Heart left ventricle (tissue), 16 donors: ENCODE results near the gene ENGASE. TPM values are rescaled to one million over a fixed set of nuclear protein-coding genes. Genes with fewer than 3 reads are reported as not detected.
A peak's percentile ranks its signal among the peaks of the same experiment; 100 is the strongest.

Experiments used
- ATAC-seq, 4 donors: fragments of 200-7000 bp; cut with Tn5 transposase; one replicate each; pipeline ENCODE4 v1.9.1; 2020 to 2022; ENCODE audit warnings: moderate library complexity in 4 of 4, mild to moderate bottlenecking in 3 of 4, moderate number of reproducible peaks in 1 of 4
- DNase-seq, 5 donors: peaks; one replicate each; pipeline ENCODE4 v3.0.0-alpha.2; 2020
- H3K27ac ChIP-seq, 12 donors: fragments of 200-600 bp; sonication (generic) in 4 of 12; one replicate each; pipeline versions ENCODE4 v1.5.0 to v1.8.0; 2016 to 2022; ENCODE audit warnings: mild to moderate bottlenecking in 2 of 12
- H3K27me3 ChIP-seq, 9 donors: fragments of 200-600 bp; sonication (generic) in 2 of 9; one replicate each; pipeline versions ENCODE4 v1.5.1 to v1.8.0; 2016 to 2022; ENCODE audit warnings: mild to moderate bottlenecking in 3 of 9
- H3K36me3 ChIP-seq, 9 donors: fragments of 200-600 bp; sonication (generic) in 2 of 9; one replicate each; pipeline versions ENCODE4 v1.5.0 to v1.8.0; 2018 to 2022; ENCODE audit warnings: mild to moderate bottlenecking in 2 of 9
- H3K4me1 ChIP-seq, 12 donors: fragments of 200-600 bp; sonication (generic) in 4 of 12; one replicate each; pipeline versions ENCODE4 v1.5.0 to v1.8.0; 2016 to 2022; ENCODE audit warnings: mild to moderate bottlenecking in 3 of 12
- H3K4me3 ChIP-seq, 12 donors: fragments of 200-600 bp; sonication (generic) in 4 of 12; one replicate each; pipeline versions ENCODE4 v1.5.0 to v1.8.0; 2017 to 2022; ENCODE audit warnings: mild to moderate bottlenecking in 9 of 12, moderate library complexity in 4 of 12
- H3K9me3 ChIP-seq, 12 donors: fragments of 200-600 bp; sonication (generic) in 4 of 12; one replicate each; pipeline versions ENCODE4 v1.5.0 to v1.8.0; 2016 to 2022; ENCODE audit warnings: mild to moderate bottlenecking in 1 of 12
- POLR2A ChIP-seq, 2 donors: fragments of 450-650 bp; IDR thresholded peaks; one replicate each; pipeline ENCODE4 v1.6.1; 2017; ENCODE audit warnings: antibody characterized with exemption in 2 of 2, mild to moderate bottlenecking in 2 of 2, moderate library complexity in 2 of 2
- WGBS, 4 donors: extraction: QIAGEN DNeasy Blood & Tissue Kit in 2 of 4; methylation state at CpG; one replicate each; pipeline versions ENCODE4 v1.1.5 to v1.1.7; 2013 to 2018; 5-methylcytosine and 5-hydroxymethylcytosine counted together
- intact Hi-C, 10 donors: fragments of 100-400 bp; cut with DNase I; formaldehyde crosslinking; loops; one replicate each; pipeline versions ENCODE4 v1.11.1 to v1.14.2; 2022
- polyA plus RNA-seq, 2 donors: library from polyadenylated mRNA; stranded (reverse); fragments of 200-250 nt; gene quantifications; one replicate each; pipeline ENCODE4 v1.2.3, GENCODE V29; 2013
- total RNA-seq, 9 donors: library from RNA; depleted of rRNA in 2 of 9; stranded (reverse); fragments of >200 nt in 2 of 9; fragmentation: NEBNext Ultra II Directional in 3 of 9; extraction: Animal tissue kit (Norgen Biotek cat#: 25700) in 3 of 9; gene quantifications; one replicate each; pipeline versions ENCODE4 v1.1.0 to v1.2.4, GENCODE V29; 2016 to 2023
- TF ChIP-seq, protein P1 (sequence below), 12 donors: fragments of 200-600 bp; sonication (generic) in 4 of 12; IDR thresholded peaks; one replicate each; pipeline versions ENCODE4 v1.5.0 to v1.8.0; 2018 to 2022; ENCODE audit warnings: antibody characterized with exemption in 12 of 12, mild to moderate bottlenecking in 5 of 12
- donor health status: ischemic (EF 13 %, LVEDD 7.1; RV severe dilation, severe dysfunction).
- donor health status: healthy with polysubstance abuse.
- donor health status: DM: no; HTN: yes; CAD: no.
- donor health status: DM: no; HTN: no; CAD: no.
- donor health status: ischemic (EF 25% LVEDD 6.9; RV normal size, moderate dysfunction).
- donor health status: ischemic (EF 25% LVEDD 5.7; RV mildly dilated, moderate dysfunction).
- donor health status: healthy.
- donor health status: DM: yes; HTN: yes; CAD: no.
- donor health status: ischemic (EF 35%, LVEDD 5.7; RV mildly dilated, moderate dysfunction).
- donor health status: nonischemic (EF 11% LVEDD 7.7; RV severe dilation, severe dysfunction).
- donor health status: DM: yes; HTN: yes; CAD: no.
- donor health status: PGD.
- donor health status: ischemic (EF 29% LVEDD 5.4; RV normal size, mild dysfunction).
- donor health status: nonischemic (EF 23%, LVEDD 6.1; RV moderate dilation, normal function).

ENGASE gene
- total and polyA plus RNA-seq, 11 donors, result 6.2 to 42.0 (median 23.5) TPM

DNA sequence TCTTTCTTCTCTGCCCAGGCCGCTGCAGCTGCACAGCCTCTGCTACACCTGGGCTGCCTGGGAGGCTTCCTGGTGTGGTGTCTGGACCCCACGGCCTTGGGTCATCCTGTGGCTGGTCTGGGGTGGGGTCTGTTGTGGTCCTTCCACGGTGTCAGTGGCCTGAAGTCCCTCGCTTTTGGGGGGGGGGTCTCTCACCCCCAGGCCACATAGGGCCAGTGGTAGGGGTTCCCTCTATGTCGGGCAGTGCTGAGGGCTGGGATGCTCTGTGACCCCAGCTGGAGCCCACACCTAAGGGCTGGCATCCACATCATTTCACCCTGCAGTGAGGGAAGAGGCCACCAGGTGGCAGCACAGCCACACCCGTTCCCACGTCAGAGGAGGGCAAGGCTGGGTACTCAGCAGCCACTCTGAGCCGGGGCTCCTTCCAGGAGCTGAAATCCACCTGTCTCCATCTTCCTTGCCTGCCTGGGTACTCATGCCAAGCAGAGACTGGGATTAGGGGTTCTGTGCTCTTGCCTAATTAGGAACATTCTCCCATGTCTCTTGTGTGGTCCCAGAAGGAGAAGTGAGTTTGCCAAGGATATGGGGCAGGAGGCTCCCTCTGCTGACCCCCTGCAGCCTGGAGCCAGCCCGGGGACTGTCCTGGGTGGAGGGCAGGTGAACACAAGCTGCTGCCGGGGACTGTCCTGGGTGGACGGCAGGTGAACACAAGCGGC lies 13.0 kb downstream of the ENGASE start:
- peaks cover 0 to 18% (median 0%) of the 10 kb centered on the region in 9 donors for H3K27me3 ChIP-seq
- no peak overlapping the region for H3K27ac ChIP-seq
- WGBS, 4 donors, result 46 to 59% (median 48%) methylated on average over 7 to 12 of the region's 12 CpGs
- DNase-seq, result peak; percentile 56 to 83 (median 64)
- intact Hi-C loops, result loop anchor here (1.0 to 10.0 kb wide), 6 partner anchors 63 to 617 kb away; partner anchors contain the start of gene C1QTNF1 (in 1 of the 10)
- peak; percentile 49 to 73 (median 64) for ATAC-seq
- H3K9me3 ChIP-seq, result no peaks in the 10 kb centered on the region
- no peak for TF ChIP-seq POLR2A (IDR thresholded peaks at IDR 0.05)
- TF ChIP-seq, protein P1, sequence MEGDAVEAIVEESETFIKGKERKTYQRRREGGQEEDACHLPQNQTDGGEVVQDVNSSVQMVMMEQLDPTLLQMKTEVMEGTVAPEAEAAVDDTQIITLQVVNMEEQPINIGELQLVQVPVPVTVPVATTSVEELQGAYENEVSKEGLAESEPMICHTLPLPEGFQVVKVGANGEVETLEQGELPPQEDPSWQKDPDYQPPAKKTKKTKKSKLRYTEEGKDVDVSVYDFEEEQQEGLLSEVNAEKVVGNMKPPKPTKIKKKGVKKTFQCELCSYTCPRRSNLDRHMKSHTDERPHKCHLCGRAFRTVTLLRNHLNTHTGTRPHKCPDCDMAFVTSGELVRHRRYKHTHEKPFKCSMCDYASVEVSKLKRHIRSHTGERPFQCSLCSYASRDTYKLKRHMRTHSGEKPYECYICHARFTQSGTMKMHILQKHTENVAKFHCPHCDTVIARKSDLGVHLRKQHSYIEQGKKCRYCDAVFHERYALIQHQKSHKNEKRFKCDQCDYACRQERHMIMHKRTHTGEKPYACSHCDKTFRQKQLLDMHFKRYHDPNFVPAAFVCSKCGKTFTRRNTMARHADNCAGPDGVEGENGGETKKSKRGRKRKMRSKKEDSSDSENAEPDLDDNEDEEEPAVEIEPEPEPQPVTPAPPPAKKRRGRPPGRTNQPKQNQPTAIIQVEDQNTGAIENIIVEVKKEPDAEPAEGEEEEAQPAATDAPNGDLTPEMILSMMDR (IDR thresholded peaks at IDR 0.05), result peak; percentile 77 to 97 (median 92)
- no peak overlapping the region for H3K4me3 ChIP-seq
- peaks cover 0 to 18% (median 5%) of the 10 kb centered on the region in 12 donors for H3K4me1 ChIP-seq
- H3K36me3 ChIP-seq, result peaks cover 0 to 46% (median 43%) of the 10 kb centered on the region in 9 donors

- no peaks in the 10 kb centered on the region for H3K9me3 ChIP-seq
- H3K4me3 ChIP-seq, result no peak overlapping the region
- ATAC-seq (no peak), DNase-seq (peak in 1 of 5 donors; percentile 24)
- peaks cover 0 to 26% (median 4%) of the 10 kb centered on the region in 9 donors for H3K27me3 ChIP-seq
- WGBS, 4 donors, result 87 to 97% (median 94%) methylated on average over 26 of the region's 26 CpGs
- intact Hi-C loops, result loop anchor here in 7 of 10 donors (2.0 to 10.0 kb wide), 5 partner anchors 64 to 616 kb away; partner anchors contain the start of gene C1QTNF1 (in 1 of the 7)
- TF ChIP-seq, protein P1 (IDR thresholded peaks at IDR 0.05), result no peak
- TF ChIP-seq POLR2A (IDR thresholded peaks at IDR 0.05), result no peak
- peaks cover 0 to 40% (median 36%) of the 10 kb centered on the region in 9 donors for H3K36me3 ChIP-seq
- H3K27ac ChIP-seq, result no peak overlapping the region
- H3K4me1 ChIP-seq, result peaks cover 0 to 10% (median 1%) of the 10 kb centered on the region in 12 donors
Measured at GRCh38 chr17:79088247-79088996, 13.8 kb downstream of the ENGASE start.

DNA sequence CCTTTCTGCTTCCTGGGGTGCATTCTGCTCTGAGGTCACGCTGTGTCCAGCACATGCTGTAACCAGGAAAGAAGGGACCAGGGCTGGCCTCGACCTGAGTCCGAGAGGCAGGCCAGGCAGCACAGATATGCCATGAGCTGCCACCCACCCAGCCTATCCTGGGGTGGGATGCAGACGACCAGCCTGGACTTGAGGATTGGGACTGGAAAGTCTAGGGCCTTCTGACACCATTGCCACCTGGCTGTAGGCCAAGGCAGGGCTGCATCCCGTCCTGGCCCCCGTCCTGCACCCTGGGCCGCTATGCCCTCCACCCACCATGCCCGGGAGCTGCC lies 14.3 kb downstream of the ENGASE start:
- 75 to 78% (median 77%) methylated on average over 6 to 8 of the region's 8 CpGs for WGBS, 4 donors
- H3K27ac ChIP-seq, result no peak overlapping the region
- H3K4me3 ChIP-seq, result no peak overlapping the region
- no peak for DNase-seq
- intact Hi-C loops, result loop anchor here in 7 of 10 donors (2.0 to 10.0 kb wide), 5 partner anchors 64 to 616 kb away; partner anchors contain the start of gene C1QTNF1 (in 1 of the 7)
- ATAC-seq, result no peak
- H3K9me3 ChIP-seq, result no peaks in the 10 kb centered on the region
- peaks cover 0 to 35% (median 31%) of the 10 kb centered on the region in 9 donors for H3K36me3 ChIP-seq
- peaks cover 0 to 32% (median 4%) of the 10 kb centered on the region in 9 donors for H3K27me3 ChIP-seq
- peaks cover 0 to 10% (median 1%) of the 10 kb centered on the region in 12 donors for H3K4me1 ChIP-seq
- TF ChIP-seq POLR2A (IDR thresholded peaks at IDR 0.05), result no peak
- TF ChIP-seq, protein P1 (IDR thresholded peaks at IDR 0.05), result no peak
